IMR-90 (cell line): ENCODE results near the gene GAD2. TPM values are rescaled to one million over a fixed set of nuclear protein-coding genes. Genes with fewer than 3 reads are reported as not detected.

Experiments
- ATAC-seq: fragments of 200-7000 bp; cut with Tn5 transposase; 2 replicates; pipeline ENCODE4 v1.9.1; 2020; ENCODE audit warnings: low read depth, mild to moderate bottlenecking, moderate library complexity
- BruUV-seq: library from RNA; stranded (reverse); fragments of 400-500 nt; replicated peaks from 2 replicates; lab custom pipeline; 2021; lab: Mats Ljungman, UMichigan
- CTCF ChIA-PET: fragments of 300-600 bp; formaldehyde crosslinking; extraction: SDS; loops from one replicate; lab custom pipeline; 2021; ENCODE audit warnings: antibody characterized with exemption; lab: Yijun Ruan, JAX
- POLR2A ChIA-PET: fragments of 300-600 bp; sonication (Branson Sonifier 250); formaldehyde crosslinking; loops from one replicate; lab custom pipeline; 2022; ENCODE audit warnings: antibody characterized with exemption; ENCODE audit not compliant: unreplicated experiment; lab: Charles Lee
- DNase-seq: peaks from one replicate; pipeline ENCODE4 v3.0.0; 2013
- H2AFZ ChIP-seq: replicated peaks from 2 replicates; pipeline ENCODE3; 2013; ENCODE audit warnings: low read length, mild to moderate bottlenecking; ENCODE audit not compliant: poor library complexity
- H2AK5ac ChIP-seq: 2 replicates; pipeline ENCODE4 v1.6.1; 2013; ENCODE audit warnings: low read depth, low read length, inconsistent platforms
- H2AK9ac ChIP-seq: replicated peaks from 2 replicates; pipeline ENCODE3; 2013; ENCODE audit warnings: mild to moderate bottlenecking, low read depth, low read length, moderate library complexity; ENCODE audit not compliant: poor library complexity
- H2BK120ac ChIP-seq: 2 replicates; pipeline ENCODE4 v1.6.1; 2013; ENCODE audit warnings: low read depth, low read length, inconsistent platforms
- H2BK15ac ChIP-seq: 3 replicates; pipeline ENCODE4 v1.6.1; 2013; ENCODE audit warnings: low read depth, low read length, inconsistent platforms
- H2BK20ac ChIP-seq: 2 replicates; pipeline ENCODE4 v1.6.1; 2013; ENCODE audit warnings: low read depth, mild to moderate bottlenecking, inconsistent platforms, low read length, moderate library complexity
- H2BK5ac ChIP-seq: 2 replicates; pipeline ENCODE4 v1.6.1; 2013; ENCODE audit warnings: mild to moderate bottlenecking, low read depth, low read length, inconsistent platforms; ENCODE audit not compliant: poor library complexity, severe bottlenecking
- H3K14ac ChIP-seq: replicated peaks from 2 replicates; pipeline ENCODE4 v1.6.1; 2013; ENCODE audit warnings: low read depth, low read length, inconsistent platforms
- H3K18ac ChIP-seq: 2 replicates; pipeline ENCODE4 v1.6.1; 2013; ENCODE audit warnings: low read depth, low read length, control low read depth
- H3K23ac ChIP-seq: 2 replicates; pipeline ENCODE4 v1.6.1; 2013; ENCODE audit warnings: low read depth, low read length, inconsistent platforms
- H3K27ac ChIP-seq: 2 replicates; pipeline ENCODE4 v1.5.1; 2013; ENCODE audit warnings: mild to moderate bottlenecking, control low read depth, low read length; ENCODE audit not compliant: insufficient read depth
- H3K27me3 ChIP-seq: 2 replicates; pipeline ENCODE4 v1.6.1; 2013; ENCODE audit warnings: low read length; ENCODE audit not compliant: control insufficient read depth, insufficient read depth
- H3K36me3 ChIP-seq: 2 replicates; pipeline ENCODE4 v1.6.1; 2013; ENCODE audit warnings: low read length, mixed read lengths; ENCODE audit not compliant: control insufficient read depth, insufficient read depth
- H3K4ac ChIP-seq: 2 replicates; pipeline ENCODE4 v1.6.1; 2013; ENCODE audit warnings: low read depth, low read length, inconsistent platforms
- H3K4me1 ChIP-seq: 2 replicates; pipeline ENCODE4 v1.6.1; 2013; ENCODE audit warnings: low read length, mixed read lengths; ENCODE audit not compliant: control insufficient read depth, insufficient read depth
- H3K4me2 ChIP-seq: 2 replicates; pipeline ENCODE4 v1.6.1; 2013; ENCODE audit warnings: low read depth, mild to moderate bottlenecking, control low read depth, low read length, moderate library complexity
- H3K4me3 ChIP-seq: 2 replicates; pipeline ENCODE4 v1.5.1; 2013; ENCODE audit warnings: low read depth, mild to moderate bottlenecking, control low read depth, low read length, moderate library complexity; ENCODE audit not compliant: insufficient read depth
- H3K56ac ChIP-seq: 2 replicates; pipeline ENCODE4 v1.6.1; 2013; ENCODE audit warnings: low read length, inconsistent platforms; ENCODE audit not compliant: insufficient read depth; ENCODE audit errors: extremely low read depth
- H3K79me1 ChIP-seq, 2 experiments: 2 replicates each; pipeline ENCODE4 v1.6.1; 2013; ENCODE audit warnings: low read length in 2 of 2, inconsistent platforms in 1 of 2, low read depth in 1 of 2
- H3K9ac ChIP-seq: 2 replicates; pipeline ENCODE4 v1.6.1; 2013; ENCODE audit warnings: low read depth, low read length, control low read depth
- H3K9me1 ChIP-seq: 2 replicates; pipeline ENCODE4 v1.6.1; 2013; ENCODE audit warnings: low read length, inconsistent platforms; ENCODE audit not compliant: insufficient read depth
- H3K9me3 ChIP-seq: 2 replicates; pipeline ENCODE4 v1.6.1; 2013; ENCODE audit warnings: low read length; ENCODE audit not compliant: control insufficient read depth, insufficient read depth
- H4K20me1 ChIP-seq: 2 replicates; pipeline ENCODE4 v1.6.1; 2013; ENCODE audit warnings: low read length, inconsistent platforms; ENCODE audit not compliant: insufficient read depth
- H4K5ac ChIP-seq: 2 replicates; pipeline ENCODE4 v1.6.1; 2013; ENCODE audit warnings: mild to moderate bottlenecking, low read depth, low read length, control low read depth
- H4K8ac ChIP-seq, 2 experiments: 2 replicates each; pipeline ENCODE4 v1.6.1; 2013; ENCODE audit warnings: low read depth in 2 of 2, low read length in 2 of 2, control low read depth in 1 of 2, inconsistent platforms in 1 of 2
- H4K91ac ChIP-seq: 2 replicates; pipeline ENCODE4 v1.6.1; 2013; ENCODE audit warnings: low read depth, low read length, inconsistent platforms; ENCODE audit not compliant: insufficient read depth
- BHLHE40 ChIP-seq: fragments of 150-350 bp; IDR thresholded peaks from 2 replicates; pipeline ENCODE4 v1.6.1; 2016; ENCODE audit warnings: mild to moderate bottlenecking, low read depth, low read length
- CEBPB ChIP-seq: IDR thresholded peaks from 2 replicates; pipeline ENCODE4 v1.6.1; 2012; ENCODE audit warnings: low read depth, low read length, improper control_type of control experiment
- CHD1 ChIP-seq: IDR thresholded peaks from 2 replicates; pipeline ENCODE4 v1.6.1; 2012; ENCODE audit warnings: low read depth, low read length, improper control_type of control experiment
- CTCF ChIP-seq: conservative IDR thresholded peaks from 2 replicates; pipeline ENCODE4 v1.5.1; 2012; ENCODE audit warnings: mild to moderate bottlenecking, low read depth, low read length, improper control_type of control experiment
- FOS ChIP-seq: fragments of 150-350 bp; IDR thresholded peaks from 2 replicates; pipeline ENCODE4 v1.6.1; 2016; ENCODE audit warnings: low read depth, low read length
- MAFK ChIP-seq: IDR thresholded peaks from 2 replicates; pipeline ENCODE4 v1.6.1; 2012; ENCODE audit warnings: low read depth, low read length, improper control_type of control experiment
- MAZ ChIP-seq: IDR thresholded peaks from 2 replicates; pipeline ENCODE4 v1.6.1; 2012; ENCODE audit warnings: low read depth, mild to moderate bottlenecking, low read length, improper control_type of control experiment, moderate library complexity, borderline replicate concordance
- MXI1 ChIP-seq: IDR thresholded peaks from 2 replicates; pipeline ENCODE4 v1.6.1; 2012; ENCODE audit warnings: low read depth, mild to moderate bottlenecking, low read length, moderate library complexity, borderline replicate concordance
- NFE2L2 ChIP-seq: fragments of 150-350 bp; IDR thresholded peaks from 2 replicates; pipeline ENCODE4 v1.6.1; 2016; ENCODE audit warnings: low read depth, mild to moderate bottlenecking, low read length
- POLR2A ChIP-seq: IDR thresholded peaks from 2 replicates; pipeline ENCODE4 v1.6.1; 2012; ENCODE audit warnings: mild to moderate bottlenecking, low read depth, low read length
- RAD21 ChIP-seq: IDR thresholded peaks from 2 replicates; pipeline ENCODE4 v1.6.1; 2012; ENCODE audit warnings: low read length, improper control_type of control experiment
- RCOR1 ChIP-seq: IDR thresholded peaks from 2 replicates; pipeline ENCODE4 v1.6.1; 2012; ENCODE audit warnings: mild to moderate bottlenecking, low read length, improper control_type of control experiment; ENCODE audit not compliant: insufficient replicate concordance
- RFX5 ChIP-seq: IDR thresholded peaks from 2 replicates; pipeline ENCODE4 v1.8.0; 2012; ENCODE audit warnings: low read depth, mild to moderate bottlenecking, low read length, moderate library complexity
- SMC3 ChIP-seq: fragments of 150-350 bp; IDR thresholded peaks from 2 replicates; pipeline ENCODE4 v1.6.1; 2016; ENCODE audit warnings: low read depth, mild to moderate bottlenecking, antibody characterized with exemption, low read length, moderate library complexity
- USF2 ChIP-seq: fragments of 150-350 bp; IDR thresholded peaks from 2 replicates; pipeline ENCODE4 v1.6.1; 2017; ENCODE audit warnings: mild to moderate bottlenecking, antibody characterized with exemption, low read length, low read depth
- WGBS, 2 experiments: methylation state at CpG; one replicate each; pipeline versions ENCODE4 v1.1.5 to v1.1.7; 2013; ENCODE audit warnings: missing lambda C conversion rate in 2 of 2; ENCODE audit not compliant: insufficient read length in 1 of 2; ENCODE audit errors: extremely low coverage in 2 of 2; 5-methylcytosine and 5-hydroxymethylcytosine counted together
- dilution Hi-C: fragments of 300-500 bp; cut with HindIII; formaldehyde crosslinking; loops from one replicate; pipeline ENCODE4 v1.14.3; 2018; ENCODE audit warnings: low sequenced_read_pairs; ENCODE audit not compliant: unreplicated experiment
- in situ Hi-C: fragments of 300-500 bp; cut with MboI; formaldehyde crosslinking; loops from 3 replicates; pipeline ENCODE4 v1.14.3; 2019; ENCODE audit warnings: low sequenced_read_pairs, inconsistent platforms, mixed read lengths
- intact Hi-C: fragments of 100-400 bp; cut with micrococcal nuclease; formaldehyde crosslinking; loops from 2 replicates; pipeline ENCODE4 v1.10.0; 2022
- polyA plus RNA-seq, 3 experiments: library from polyadenylated mRNA; depleted of rRNA; stranded (reverse); fragments of >200 nt; gene quantifications; 2 replicates each; pipeline ENCODE4 v1.2.3, GENCODE V29; 2012; ENCODE audit warnings: low replicate concordance in 1 of 3
- total RNA-seq: library from RNA; depleted of rRNA; stranded (reverse); fragments of >200 nt; gene quantifications from 2 replicates; pipeline ENCODE4 v1.2.3, GENCODE V29; 2012
- TF ChIP-seq, protein P1 (sequence below): fragments of 150-350 bp; IDR thresholded peaks from 2 replicates; pipeline ENCODE4 v1.6.1; 2016; ENCODE audit warnings: low read depth, mild to moderate bottlenecking, low read length, moderate library complexity, borderline replicate concordance

The GAD2 gene
- total and polyA plus RNA-seq, 2 of the 4 experiments (the other 2 are of a cell fraction), result not detected

DNA sequence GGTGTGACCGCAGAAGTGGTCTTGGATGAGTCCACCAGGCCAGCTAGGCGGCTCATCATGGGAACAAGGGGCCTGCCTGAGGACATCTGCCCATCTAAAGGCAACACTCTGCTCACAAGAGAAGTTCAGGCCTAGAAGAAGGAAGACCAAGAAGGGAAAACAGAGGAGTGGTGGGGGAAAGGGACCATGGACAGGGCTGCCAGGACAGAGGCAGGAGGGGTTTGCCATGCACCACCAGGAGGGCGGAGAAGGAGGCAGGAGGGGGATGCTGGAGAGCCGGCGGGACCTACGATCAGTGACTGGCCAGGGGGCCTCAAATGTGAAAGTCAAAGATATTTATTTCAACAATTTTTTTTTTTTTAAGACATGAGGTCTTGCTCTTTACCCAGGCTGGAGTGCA is 33.1 kb downstream of the GAD2 start:
- Histone ChIP-seq H2AFZ (no peak overlapping the region), H4K20me1 (no peaks in the 10 kb centered on the region), H2AK9ac (no peak overlapping the region), H3K27me3 (no peaks in the 10 kb centered on the region), H3K36me3 (no peaks in the 10 kb centered on the region), H3K9ac (no peak overlapping the region), H3K9me3 (peaks cover 25% of the 10 kb centered on the region), H4K8ac (no peak overlapping the region), H4K91ac (no peak overlapping the region), H4K5ac (no peak overlapping the region), H2BK15ac (no peak overlapping the region), H3K79me1 (no peaks in the 10 kb centered on the region), H3K56ac (no peak overlapping the region), H3K9me1 (no peaks in the 10 kb centered on the region), H3K27ac (no peak overlapping the region), H3K14ac (no peak overlapping the region), H2BK5ac (no peak overlapping the region), H3K4me3 (no peak overlapping the region), H2BK120ac (no peak overlapping the region), H3K4me2 (no peak overlapping the region), H2BK20ac (no peak overlapping the region), H3K4me1 (no peaks in the 10 kb centered on the region), H3K23ac (no peak overlapping the region), H2AK5ac (no peak overlapping the region), H3K4ac (no peak overlapping the region), H3K18ac (no peak overlapping the region)
- dilution Hi-C loops (no loop called here), in situ Hi-C loops (no loop called here), intact Hi-C loops (no loop called here)
- no CpG with 5 or more reads among the region's 6 CpGs for WGBS, 2 experiments
- no TSS peak for BruUV-seq
- ChIA-PET CTCF (no interaction called here), POLR2A (no interaction called here)
- ATAC-seq (no peak), DNase-seq (no peak)
- TF ChIP-seq POLR2A (no peak), MAFK (no peak), MAZ (no peak), FOS (no peak), RCOR1 (no peak), BHLHE40 (no peak), RAD21 (no peak), USF2 (no peak), CHD1 (no peak), RFX5 (no peak), SMC3 (no peak), CEBPB (no peak), MXI1 (no peak), NFE2L2 (no peak), CTCF (no peak)
- TF ChIP-seq, protein P1, sequence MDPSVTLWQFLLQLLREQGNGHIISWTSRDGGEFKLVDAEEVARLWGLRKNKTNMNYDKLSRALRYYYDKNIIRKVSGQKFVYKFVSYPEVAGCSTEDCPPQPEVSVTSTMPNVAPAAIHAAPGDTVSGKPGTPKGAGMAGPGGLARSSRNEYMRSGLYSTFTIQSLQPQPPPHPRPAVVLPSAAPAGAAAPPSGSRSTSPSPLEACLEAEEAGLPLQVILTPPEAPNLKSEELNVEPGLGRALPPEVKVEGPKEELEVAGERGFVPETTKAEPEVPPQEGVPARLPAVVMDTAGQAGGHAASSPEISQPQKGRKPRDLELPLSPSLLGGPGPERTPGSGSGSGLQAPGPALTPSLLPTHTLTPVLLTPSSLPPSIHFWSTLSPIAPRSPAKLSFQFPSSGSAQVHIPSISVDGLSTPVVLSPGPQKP, result no peak
